ENCODE data around the gene TMEM94.

TMEM94 gene

DNA sequence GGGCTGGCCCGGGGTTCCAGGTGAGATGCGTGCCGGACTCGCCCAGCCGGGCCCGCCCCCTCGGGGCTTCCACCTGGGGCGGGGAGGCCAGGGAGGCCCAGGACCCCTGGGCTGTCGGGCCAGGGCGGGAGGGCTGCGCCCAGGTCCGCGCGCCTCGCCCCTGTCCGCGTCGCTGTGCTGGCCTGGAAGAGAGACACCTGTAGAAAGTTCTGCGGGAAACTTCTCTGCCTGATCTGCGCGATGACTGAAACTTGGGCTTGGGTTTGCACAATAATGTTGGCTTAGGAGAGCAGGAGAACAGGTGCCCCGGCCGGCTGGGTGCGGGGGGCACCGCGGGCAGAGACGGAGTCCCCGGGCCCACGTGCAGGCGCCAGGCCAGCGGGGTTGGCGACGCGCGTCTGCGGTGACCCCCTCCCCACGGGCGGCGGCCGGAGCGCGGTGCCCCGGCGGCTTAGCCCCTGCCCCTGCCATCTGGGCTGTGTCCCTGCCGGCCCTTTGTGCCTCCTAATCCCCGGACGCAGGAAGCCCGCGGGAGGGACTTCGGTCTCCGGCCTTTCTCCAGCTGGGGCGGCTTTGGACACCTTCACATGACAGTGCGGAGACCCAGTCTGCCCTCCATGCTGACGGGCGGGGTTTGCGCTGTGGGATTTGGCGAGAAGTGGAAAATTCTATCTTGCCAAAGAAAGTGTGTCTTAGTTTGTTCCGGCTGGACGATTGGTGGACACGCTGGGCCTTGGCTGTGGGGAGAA is 69.5 kb downstream of the TMEM94 start (continued):
- TF ChIP-seq ZNF335 (tag by site-specific recombination; conservative IDR thresholded peaks at IDR 0.05), result peak; percentile 77
- peak; percentile 49 for TF ChIP-seq ZBTB8A (tag by site-specific recombination; IDR thresholded peaks at IDR 0.05)
- TF ChIP-seq SP2 (tag by site-specific recombination; IDR thresholded peaks at IDR 0.05), result peak; percentile 45
- no peak for TF ChIP-seq ZNF423 (tag by site-specific recombination; IDR thresholded peaks at IDR 0.05)

DNA sequence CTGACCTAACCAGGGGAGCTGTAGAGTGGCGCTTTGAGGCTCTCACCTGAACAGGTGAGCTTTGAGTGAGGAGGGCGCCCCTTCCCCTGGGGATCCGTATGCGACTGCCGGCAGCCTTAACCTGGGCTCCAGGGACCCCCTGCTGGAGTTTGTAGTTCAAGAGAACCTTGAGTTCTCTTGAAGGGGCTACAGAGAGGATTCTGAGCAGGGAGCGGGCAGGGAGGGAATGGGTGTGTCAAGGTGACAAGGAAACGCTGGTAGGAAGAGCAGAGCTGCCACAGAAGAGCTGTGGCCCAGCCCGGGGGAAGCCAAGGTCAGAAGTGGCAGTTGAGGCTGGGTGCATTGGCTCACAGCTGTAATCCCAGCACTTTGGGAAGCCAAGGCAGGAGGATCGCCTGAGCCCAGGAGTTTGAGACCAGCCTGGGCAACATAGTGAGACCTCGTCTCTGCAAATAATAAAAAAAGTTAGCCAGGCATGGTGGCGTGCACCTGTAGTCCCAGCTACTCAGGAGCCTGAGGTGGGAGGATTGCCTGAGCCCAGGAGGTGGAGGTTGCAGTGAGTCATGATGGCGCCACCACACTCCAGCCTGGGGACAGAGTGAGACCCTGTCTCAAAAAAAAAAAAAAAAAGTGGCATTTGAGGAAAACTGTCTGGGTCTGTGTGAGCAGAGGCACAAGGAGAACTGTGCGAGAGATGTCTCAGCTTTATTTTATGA is 70.3 kb downstream of the TMEM94 start:
- no peak overlapping the region for H3K27ac ChIP-seq (ENCODE audit: extremely low read depth, low read depth, low read length)
- peak overlapping the region; percentile 55 for H3K4me3 ChIP-seq (ENCODE audit: low read depth, low read length)
- no peaks in the 10 kb centered on the region for H3K9me3 ChIP-seq (ENCODE audit: control insufficient read depth, insufficient read depth, low read depth, low read length)
- TF ChIP-seq, protein P1, sequence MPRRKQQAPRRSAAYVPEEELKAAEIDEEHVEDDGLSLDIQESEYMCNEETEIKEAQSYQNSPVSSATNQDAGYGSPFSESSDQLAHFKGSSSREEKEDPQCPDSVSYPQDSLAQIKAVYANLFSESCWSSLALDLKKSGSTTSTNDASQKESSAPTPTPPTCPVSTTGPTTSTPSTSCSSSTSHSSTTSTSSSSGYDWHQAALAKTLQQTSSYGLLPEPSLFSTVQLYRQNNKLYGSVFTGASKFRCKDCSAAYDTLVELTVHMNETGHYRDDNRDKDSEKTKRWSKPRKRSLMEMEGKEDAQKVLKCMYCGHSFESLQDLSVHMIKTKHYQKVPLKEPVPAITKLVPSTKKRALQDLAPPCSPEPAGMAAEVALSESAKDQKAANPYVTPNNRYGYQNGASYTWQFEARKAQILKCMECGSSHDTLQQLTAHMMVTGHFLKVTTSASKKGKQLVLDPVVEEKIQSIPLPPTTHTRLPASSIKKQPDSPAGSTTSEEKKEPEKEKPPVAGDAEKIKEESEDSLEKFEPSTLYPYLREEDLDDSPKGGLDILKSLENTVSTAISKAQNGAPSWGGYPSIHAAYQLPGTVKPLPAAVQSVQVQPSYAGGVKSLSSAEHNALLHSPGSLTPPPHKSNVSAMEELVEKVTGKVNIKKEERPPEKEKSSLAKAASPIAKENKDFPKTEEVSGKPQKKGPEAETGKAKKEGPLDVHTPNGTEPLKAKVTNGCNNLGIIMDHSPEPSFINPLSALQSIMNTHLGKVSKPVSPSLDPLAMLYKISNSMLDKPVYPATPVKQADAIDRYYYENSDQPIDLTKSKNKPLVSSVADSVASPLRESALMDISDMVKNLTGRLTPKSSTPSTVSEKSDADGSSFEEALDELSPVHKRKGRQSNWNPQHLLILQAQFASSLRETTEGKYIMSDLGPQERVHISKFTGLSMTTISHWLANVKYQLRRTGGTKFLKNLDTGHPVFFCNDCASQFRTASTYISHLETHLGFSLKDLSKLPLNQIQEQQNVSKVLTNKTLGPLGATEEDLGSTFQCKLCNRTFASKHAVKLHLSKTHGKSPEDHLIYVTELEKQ (tag by site-specific recombination; IDR thresholded peaks at IDR 0.05; ENCODE audit: borderline replicate concordance), result no peak
- TF ChIP-seq ZNF121 (tag by site-specific recombination; IDR thresholded peaks at IDR 0.05), result peak; percentile 65; the same call in 1 of the 2 replicates
- ChIA-PET POLR2A (interaction anchor here (0.6 to 2.2 kb wide), 4 partner anchors 10 to 104 kb away, joined by 3 to 8 read pairs (median 6); partner anchors contain the start of gene TSEN54), CTCF (interaction anchor here (0.5 to 1.7 kb wide), 11 partner anchors 10 to 458 kb away, joined by 3 to 7 read pairs (median 3); partner anchors contain the start of genes SMIM5 and TSEN54)
- peaks cover 5% of the 10 kb centered on the region for H3K4me1 ChIP-seq (ENCODE audit: control insufficient read depth, insufficient read depth, low read length)
- H3K36me3 ChIP-seq (ENCODE audit: control insufficient read depth in 2 of 2, insufficient read depth in 1 of 2, low read length in 2 of 2), result peaks cover 0 to 24% of the 10 kb centered on the region in 2 experiments; a peak in 2 of 3 replicates

DNA sequence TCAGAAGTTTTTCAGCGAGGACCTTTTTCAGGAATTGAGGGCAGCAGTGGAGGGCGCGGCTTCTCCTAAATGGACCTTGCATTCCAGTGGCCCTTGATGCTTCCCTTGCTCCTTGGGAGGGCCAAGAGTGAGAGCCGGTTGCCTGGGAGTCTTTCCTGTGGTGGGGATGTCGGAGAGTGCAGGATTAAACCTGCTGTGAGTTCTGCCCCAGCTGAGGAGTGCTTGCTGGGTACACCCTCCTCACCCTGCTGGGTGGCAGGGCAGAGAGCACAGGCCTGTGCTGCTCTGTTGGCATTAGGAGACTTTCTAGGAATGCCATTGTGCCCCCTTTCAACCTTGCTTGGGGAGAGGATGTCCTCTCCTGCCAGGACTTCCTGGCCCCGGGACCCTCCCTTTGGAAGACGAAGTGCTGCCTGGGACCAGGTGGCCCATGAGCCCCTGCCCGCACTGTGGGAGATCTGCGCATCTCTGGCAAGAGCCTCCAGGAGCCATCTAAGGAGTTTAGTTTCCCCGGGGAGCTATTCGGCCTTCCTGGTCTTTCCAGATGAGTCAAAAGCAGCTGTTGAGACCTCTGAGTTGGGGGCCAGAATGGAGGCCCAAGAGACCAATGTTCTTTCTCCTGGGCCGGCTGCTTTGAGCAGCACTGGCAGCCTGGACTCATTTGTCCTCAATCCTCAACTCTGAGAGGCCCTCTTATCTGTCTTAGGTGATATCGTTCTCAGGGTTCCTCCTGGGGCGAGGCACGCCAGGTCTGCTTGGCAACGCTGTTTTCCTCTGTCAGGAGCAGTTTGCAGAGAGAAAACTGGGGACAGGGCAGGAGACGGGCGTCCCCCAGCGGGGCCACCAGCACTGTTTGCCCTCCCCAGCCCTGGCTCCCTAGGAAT is 74.6 kb downstream of the TMEM94 start:
- no peaks in the 10 kb centered on the region for H3K9me3 ChIP-seq (ENCODE audit: control insufficient read depth, insufficient read depth, low read depth, low read length)
- TF ChIP-seq ZIC2 (tag by site-specific recombination; IDR thresholded peaks at IDR 0.05) (peak; percentile 88), ZNF621 (tag by site-specific recombination; IDR thresholded peaks at IDR 0.05) (no peak)
- CTCF ChIA-PET, result interaction anchor here (0.7 to 1.0 kb wide), 2 partner anchors 71 to 260 kb away, joined by 4 read pairs; partner anchors contain the start of gene MIF4GD
- no peaks in the 10 kb centered on the region; the same call in 1 of the 2 replicates for H3K4me1 ChIP-seq (ENCODE audit: control insufficient read depth, insufficient read depth, low read length)
- POLR2A ChIA-PET, result interaction anchor here (0.6 to 1.0 kb wide), 3 partner anchors 15 to 249 kb away, joined by 3 to 5 read pairs (median 3); partner anchors contain the start of gene TSEN54
- no peak overlapping the region for H3K27ac ChIP-seq (ENCODE audit: extremely low read depth, low read depth, low read length)
- no peak overlapping the region for H3K4me3 ChIP-seq (ENCODE audit: low read depth, low read length)
- peaks cover 3 to 5% of the 10 kb centered on the region in 2 experiments; a peak in 2 of 3 replicates for H3K36me3 ChIP-seq (ENCODE audit: control insufficient read depth in 2 of 2, insufficient read depth in 1 of 2, low read length in 2 of 2)

DNA sequence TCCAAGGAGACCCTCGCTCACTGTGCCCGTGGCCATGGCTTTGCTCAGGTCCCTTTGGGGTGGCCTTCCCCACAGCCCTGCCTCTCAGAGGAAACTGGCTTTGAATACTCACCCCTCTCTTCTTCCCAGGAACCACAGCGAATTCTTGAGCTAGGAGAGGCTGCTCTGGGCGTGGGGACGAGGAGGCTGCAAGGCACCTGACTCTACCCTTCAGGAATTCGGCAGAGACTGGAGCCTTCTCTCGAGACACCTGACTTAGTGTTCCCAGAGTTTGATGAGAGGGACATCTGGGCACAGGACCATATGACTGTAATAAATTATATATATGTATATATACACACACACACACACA is 75.3 kb downstream of the TMEM94 start:
- Histone ChIP-seq H3K36me3 (ENCODE audit: control insufficient read depth in 2 of 2, insufficient read depth in 1 of 2, low read length in 2 of 2) (peaks cover 3 to 5% of the 10 kb centered on the region in 2 experiments; a peak in 2 of 3 replicates), H3K4me1 (ENCODE audit: control insufficient read depth, insufficient read depth, low read length) (no peaks in the 10 kb centered on the region), H3K4me3 (ENCODE audit: low read depth, low read length) (no peak overlapping the region), H3K27ac (ENCODE audit: extremely low read depth, low read depth, low read length) (no peak overlapping the region), H3K9me3 (ENCODE audit: control insufficient read depth, insufficient read depth, low read depth, low read length) (no peaks in the 10 kb centered on the region)
- no peak for TF ChIP-seq ZNF211 (tag by site-specific recombination; IDR thresholded peaks at IDR 0.05; ENCODE audit: low read depth)
- TF ChIP-seq ZNF664 (tag by site-specific recombination; IDR thresholded peaks at IDR 0.05), result no peak
- no peak for TF ChIP-seq ZNF426 (tag by site-specific recombination; IDR thresholded peaks at IDR 0.05)
- TF ChIP-seq, protein P2, sequence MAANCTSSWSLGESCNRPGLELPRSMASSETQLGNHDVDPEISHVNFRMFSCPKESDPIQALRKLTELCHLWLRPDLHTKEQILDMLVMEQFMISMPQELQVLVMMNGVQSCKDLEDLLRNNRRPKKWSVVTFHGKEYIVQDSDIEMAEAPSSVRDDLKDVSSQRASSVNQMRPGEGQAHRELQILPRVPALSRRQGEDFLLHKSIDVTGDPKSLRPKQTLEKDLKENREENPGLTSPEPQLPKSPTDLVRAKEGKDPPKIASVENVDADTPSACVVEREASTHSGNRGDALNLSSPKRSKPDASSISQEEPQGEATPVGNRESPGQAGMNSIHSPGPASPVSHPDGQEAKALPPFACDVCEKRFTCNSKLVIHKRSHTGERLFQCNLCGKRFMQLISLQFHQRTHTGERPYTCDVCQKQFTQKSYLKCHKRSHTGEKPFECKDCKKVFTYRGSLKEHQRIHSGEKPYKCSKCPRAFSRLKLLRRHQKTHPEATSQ (tag by site-specific recombination; IDR thresholded peaks at IDR 0.05), result no peak
- TF ChIP-seq, protein P3, sequence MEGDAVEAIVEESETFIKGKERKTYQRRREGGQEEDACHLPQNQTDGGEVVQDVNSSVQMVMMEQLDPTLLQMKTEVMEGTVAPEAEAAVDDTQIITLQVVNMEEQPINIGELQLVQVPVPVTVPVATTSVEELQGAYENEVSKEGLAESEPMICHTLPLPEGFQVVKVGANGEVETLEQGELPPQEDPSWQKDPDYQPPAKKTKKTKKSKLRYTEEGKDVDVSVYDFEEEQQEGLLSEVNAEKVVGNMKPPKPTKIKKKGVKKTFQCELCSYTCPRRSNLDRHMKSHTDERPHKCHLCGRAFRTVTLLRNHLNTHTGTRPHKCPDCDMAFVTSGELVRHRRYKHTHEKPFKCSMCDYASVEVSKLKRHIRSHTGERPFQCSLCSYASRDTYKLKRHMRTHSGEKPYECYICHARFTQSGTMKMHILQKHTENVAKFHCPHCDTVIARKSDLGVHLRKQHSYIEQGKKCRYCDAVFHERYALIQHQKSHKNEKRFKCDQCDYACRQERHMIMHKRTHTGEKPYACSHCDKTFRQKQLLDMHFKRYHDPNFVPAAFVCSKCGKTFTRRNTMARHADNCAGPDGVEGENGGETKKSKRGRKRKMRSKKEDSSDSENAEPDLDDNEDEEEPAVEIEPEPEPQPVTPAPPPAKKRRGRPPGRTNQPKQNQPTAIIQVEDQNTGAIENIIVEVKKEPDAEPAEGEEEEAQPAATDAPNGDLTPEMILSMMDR (tag by site-specific recombination; IDR thresholded peaks at IDR 0.05), result no peak
- TF ChIP-seq ZNF169 (tag by site-specific recombination; IDR thresholded peaks at IDR 0.05), result no peak
- TF ChIP-seq KLF16 (tag by site-specific recombination; IDR thresholded peaks at IDR 0.05), result no peak
- no peak for TF ChIP-seq PRDM1 (tag by site-specific recombination; IDR thresholded peaks at IDR 0.05)
- TF ChIP-seq ZNF530 (tag by site-specific recombination; IDR thresholded peaks at IDR 0.05; ENCODE audit: low read depth), result no peak
- no peak for TF ChIP-seq YY1 (tag by site-specific recombination; IDR thresholded peaks at IDR 0.05)
- no peak for TF ChIP-seq ZNF555 (tag by site-specific recombination; conservative IDR thresholded peaks at IDR 0.05)
- ChIA-PET CTCF (interaction anchor here (0.6 to 1.5 kb wide), 2 partner anchors 15 to 118 kb away, joined by 5 to 7 read pairs; partner anchors contain the start of gene TSEN54), POLR2A (interaction anchor here (0.9 to 1.0 kb wide), 2 partner anchors 15 to 248 kb away, joined by 3 read pairs; partner anchors contain the start of gene TSEN54)
